Muscle of leg (tissue), 11 donors: ENCODE data around the gene ATP1A1. TPM values are rescaled to one million over a fixed set of nuclear protein-coding genes. Genes with fewer than 3 reads are reported as not detected.

Experiments used
- DNase-seq: peaks from one replicate; pipeline ENCODE4 v3.0.0; 2013
- H3K27ac ChIP-seq: one replicate; pipeline ENCODE4 v1.5.1; 2013; ENCODE audit warnings: mild to moderate bottlenecking, low read length, control low read depth
- H3K27me3 ChIP-seq: one replicate; pipeline ENCODE4 v1.6.1; 2013; ENCODE audit warnings: low read length; ENCODE audit not compliant: control insufficient read depth, insufficient read depth
- H3K36me3 ChIP-seq: one replicate; pipeline ENCODE4 v1.6.1; 2013; ENCODE audit warnings: low read length; ENCODE audit not compliant: control insufficient read depth, insufficient read depth
- H3K4me1 ChIP-seq: one replicate; pipeline ENCODE4 v1.6.1; 2013; ENCODE audit warnings: low read length; ENCODE audit not compliant: control insufficient read depth, insufficient read depth
- H3K4me3 ChIP-seq: one replicate; pipeline ENCODE4 v1.5.1; 2013; ENCODE audit warnings: low read length, control low read depth
- H3K9me3 ChIP-seq: replicated peaks from 2 replicates; pipeline ENCODE4 v1.6.1; 2013; ENCODE audit warnings: low read depth, low read length; ENCODE audit not compliant: control insufficient read depth
- WGBS: methylation state at CpG from one replicate; pipeline ENCODE4 v1.1.5; 2013; ENCODE audit warnings: missing lambda C conversion rate; ENCODE audit not compliant: insufficient coverage; 5-methylcytosine and 5-hydroxymethylcytosine counted together
- polyA plus RNA-seq, 8 donors: library from polyadenylated mRNA; unstranded; fragments of 120-200 nt; gene quantifications; one replicate each; pipeline versions ENCODE4 v1.2.1 to v1.2.3, GENCODE V29; 2013; ENCODE audit warnings: inconsistent platforms in 1 of 8, low replicate concordance in 1 of 8; ENCODE audit not compliant: insufficient read length in 8 of 8, insufficient read depth in 1 of 8
- total RNA-seq: library from RNA; stranded (reverse); fragments of 120-200 nt; gene quantifications from one replicate; pipeline ENCODE4 v1.2.4, GENCODE V29; 2013

ATP1A1 gene
- total and polyA plus RNA-seq, 9 donors: 50.6 to 151 (median 136) TPM

- Histone ChIP-seq H3K27me3 (no peaks in the 10 kb centered on the region), H3K4me1 (no peaks in the 10 kb centered on the region), H3K9me3 (no peaks in the 10 kb centered on the region), H3K36me3 (no peaks in the 10 kb centered on the region), H3K27ac (no peak overlapping the region), H3K4me3 (no peak overlapping the region)
- no CpG with 5 or more reads among the region's 4 CpGs for WGBS
- DNase-seq: no peak
Observed at GRCh38 chr1:116330342-116330652, 42.7 kb upstream of the ATP1A1 start.

- H3K36me3 ChIP-seq: no peaks in the 10 kb centered on the region
- H3K4me1 ChIP-seq: no peaks in the 10 kb centered on the region
- H3K27ac ChIP-seq: no peak overlapping the region
- no peak overlapping the region for H3K4me3 ChIP-seq
- DNase-seq: no peak
- no peaks in the 10 kb centered on the region for H3K27me3 ChIP-seq
- no peaks in the 10 kb centered on the region for H3K9me3 ChIP-seq
Observed at GRCh38 chr1:116330846-116331245, 42.2 kb upstream of the ATP1A1 start.

GRCh38 chr1:116331523-116331922, 41.5 kb upstream of the ATP1A1 start:
- no peak for DNase-seq
- no peak overlapping the region for H3K27ac ChIP-seq
- no peak overlapping the region for H3K4me3 ChIP-seq
- no peaks in the 10 kb centered on the region for H3K4me1 ChIP-seq
- 83% methylated on average over 2 of the region's 3 CpGs for WGBS
- H3K27me3 ChIP-seq: no peaks in the 10 kb centered on the region
- H3K9me3 ChIP-seq: no peaks in the 10 kb centered on the region
- no peaks in the 10 kb centered on the region for H3K36me3 ChIP-seq

- H3K27me3 ChIP-seq: no peaks in the 10 kb centered on the region
- H3K27ac ChIP-seq: no peak overlapping the region
- no peaks in the 10 kb centered on the region for H3K9me3 ChIP-seq
- H3K4me3 ChIP-seq: no peak overlapping the region
- H3K36me3 ChIP-seq: no peaks in the 10 kb centered on the region
- no peaks in the 10 kb centered on the region for H3K4me1 ChIP-seq
- no peak for DNase-seq
- WGBS: 7% methylated on average over 2 of the region's 3 CpGs
Observed at GRCh38 chr1:116332451-116332850, 40.6 kb upstream of the ATP1A1 start.

- no peaks in the 10 kb centered on the region for H3K9me3 ChIP-seq
- DNase-seq: no peak
- no peaks in the 10 kb centered on the region for H3K4me1 ChIP-seq
- no peaks in the 10 kb centered on the region for H3K27me3 ChIP-seq
- no peak overlapping the region for H3K27ac ChIP-seq
- 99% methylated on average over 4 of the region's 5 CpGs for WGBS
- H3K4me3 ChIP-seq: no peak overlapping the region
- H3K36me3 ChIP-seq: no peaks in the 10 kb centered on the region
Observed at GRCh38 chr1:116333171-116334014, 39.7 kb upstream of the ATP1A1 start.

GRCh38 chr1:116334015-116334547, 39.0 kb upstream of the ATP1A1 start:
- Histone ChIP-seq H3K4me1 (no peaks in the 10 kb centered on the region), H3K4me3 (no peak overlapping the region), H3K9me3 (no peaks in the 10 kb centered on the region), H3K27ac (no peak overlapping the region), H3K36me3 (no peaks in the 10 kb centered on the region), H3K27me3 (no peaks in the 10 kb centered on the region)
- DNase-seq: no peak
- no CpG with 5 or more reads among the region's 2 CpGs for WGBS

GRCh38 chr1:116334868-116335635, 38.0 kb upstream of the ATP1A1 start:
- Histone ChIP-seq H3K9me3 (no peaks in the 10 kb centered on the region), H3K36me3 (no peaks in the 10 kb centered on the region), H3K27ac (no peak overlapping the region), H3K4me1 (no peaks in the 10 kb centered on the region), H3K27me3 (no peaks in the 10 kb centered on the region), H3K4me3 (no peak overlapping the region)
- WGBS: 47% methylated on average over 7 of the region's 9 CpGs
- no peak for DNase-seq

- Histone ChIP-seq H3K27ac (no peak overlapping the region), H3K27me3 (no peaks in the 10 kb centered on the region), H3K9me3 (no peaks in the 10 kb centered on the region), H3K4me3 (no peak overlapping the region), H3K36me3 (no peaks in the 10 kb centered on the region), H3K4me1 (no peaks in the 10 kb centered on the region)
- DNase-seq: no peak
- WGBS: 80% methylated on average over 2 of the region's 11 CpGs
Observed at GRCh38 chr1:116335850-116336624, 37.0 kb upstream of the ATP1A1 start.

GRCh38 chr1:116337398-116337797, 35.6 kb upstream of the ATP1A1 start:
- no peak for DNase-seq
- no peak overlapping the region for H3K4me3 ChIP-seq
- WGBS: 96% methylated on average over 6 of the region's 7 CpGs
- no peaks in the 10 kb centered on the region for H3K27me3 ChIP-seq
- no peaks in the 10 kb centered on the region for H3K4me1 ChIP-seq
- H3K36me3 ChIP-seq: no peaks in the 10 kb centered on the region
- no peaks in the 10 kb centered on the region for H3K9me3 ChIP-seq
- no peak overlapping the region for H3K27ac ChIP-seq

GRCh38 chr1:116338400-116338799, 34.6 kb upstream of the ATP1A1 start:
- H3K36me3 ChIP-seq: no peaks in the 10 kb centered on the region
- H3K4me3 ChIP-seq: no peak overlapping the region
- WGBS: no CpG with 5 or more reads among the region's 2 CpGs

More at GRCh38 chr1:116338400-116338799, 34.6 kb upstream of the ATP1A1 start:
- DNase-seq: no peak
- Histone ChIP-seq H3K9me3 (no peaks in the 10 kb centered on the region), H3K27ac (no peak overlapping the region), H3K4me1 (no peaks in the 10 kb centered on the region), H3K27me3 (no peaks in the 10 kb centered on the region)
